ENCODE measurements around the gene VIL1.

The VIL1 gene

GRCh38 chr2:218458598-218458997, 39.7 kb downstream of the VIL1 start:
- H3K4me3 ChIP-seq (ENCODE audit: low read length): no peak overlapping the region
- DNase-seq (ENCODE audit: low read depth): no peak
- TF ChIP-seq, protein P1, sequence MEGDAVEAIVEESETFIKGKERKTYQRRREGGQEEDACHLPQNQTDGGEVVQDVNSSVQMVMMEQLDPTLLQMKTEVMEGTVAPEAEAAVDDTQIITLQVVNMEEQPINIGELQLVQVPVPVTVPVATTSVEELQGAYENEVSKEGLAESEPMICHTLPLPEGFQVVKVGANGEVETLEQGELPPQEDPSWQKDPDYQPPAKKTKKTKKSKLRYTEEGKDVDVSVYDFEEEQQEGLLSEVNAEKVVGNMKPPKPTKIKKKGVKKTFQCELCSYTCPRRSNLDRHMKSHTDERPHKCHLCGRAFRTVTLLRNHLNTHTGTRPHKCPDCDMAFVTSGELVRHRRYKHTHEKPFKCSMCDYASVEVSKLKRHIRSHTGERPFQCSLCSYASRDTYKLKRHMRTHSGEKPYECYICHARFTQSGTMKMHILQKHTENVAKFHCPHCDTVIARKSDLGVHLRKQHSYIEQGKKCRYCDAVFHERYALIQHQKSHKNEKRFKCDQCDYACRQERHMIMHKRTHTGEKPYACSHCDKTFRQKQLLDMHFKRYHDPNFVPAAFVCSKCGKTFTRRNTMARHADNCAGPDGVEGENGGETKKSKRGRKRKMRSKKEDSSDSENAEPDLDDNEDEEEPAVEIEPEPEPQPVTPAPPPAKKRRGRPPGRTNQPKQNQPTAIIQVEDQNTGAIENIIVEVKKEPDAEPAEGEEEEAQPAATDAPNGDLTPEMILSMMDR (conservative IDR thresholded peaks at IDR 0.05; ENCODE audit: low read depth, low read length): no peak

GRCh38 chr2:218465987-218466633, 47.2 kb downstream of the VIL1 start:
- no peak overlapping the region for H3K4me3 ChIP-seq (ENCODE audit: low read length)
- no peak for DNase-seq (ENCODE audit: low read depth)
- TF ChIP-seq, protein P1 (conservative IDR thresholded peaks at IDR 0.05; ENCODE audit: low read depth, low read length): peak; percentile 33

- no peak for DNase-seq (ENCODE audit: low read depth)
- no peak overlapping the region for H3K4me3 ChIP-seq (ENCODE audit: low read length)
- TF ChIP-seq, protein P1 (conservative IDR thresholded peaks at IDR 0.05; ENCODE audit: low read depth, low read length): no peak
Observed at GRCh38 chr2:218470448-218470847, 51.5 kb downstream of the VIL1 start.

DNA sequence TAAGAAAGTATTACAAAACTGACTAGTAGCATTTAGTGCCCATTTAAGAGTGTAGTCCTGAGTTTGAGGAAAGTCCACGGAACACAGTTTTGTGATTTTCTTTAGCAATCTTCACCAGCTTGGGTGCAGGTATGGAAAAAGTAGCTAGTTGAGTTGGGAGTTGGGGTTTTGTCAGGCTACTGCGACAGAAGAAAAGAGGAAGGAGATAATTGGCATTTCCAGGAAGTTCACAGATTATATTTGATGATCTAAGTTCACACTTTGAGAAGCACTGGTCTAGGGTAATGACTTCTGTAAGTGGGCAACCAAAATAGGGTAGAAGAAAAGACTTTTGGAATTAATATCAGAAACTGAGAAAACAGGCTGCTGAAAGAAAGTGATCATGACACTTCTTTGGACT, 52.1 kb downstream of the VIL1 start:
- no peak for DNase-seq (ENCODE audit: low read depth)
- no peak overlapping the region for H3K4me3 ChIP-seq (ENCODE audit: low read length)
- TF ChIP-seq, protein P1 (conservative IDR thresholded peaks at IDR 0.05; ENCODE audit: low read depth, low read length): no peak

GRCh38 chr2:218471982-218472381, 53.1 kb downstream of the VIL1 start:
- TF ChIP-seq, protein P1 (conservative IDR thresholded peaks at IDR 0.05; ENCODE audit: low read depth, low read length): no peak
- H3K4me3 ChIP-seq (ENCODE audit: low read length): no peak overlapping the region
- no peak for DNase-seq (ENCODE audit: low read depth)

DNA sequence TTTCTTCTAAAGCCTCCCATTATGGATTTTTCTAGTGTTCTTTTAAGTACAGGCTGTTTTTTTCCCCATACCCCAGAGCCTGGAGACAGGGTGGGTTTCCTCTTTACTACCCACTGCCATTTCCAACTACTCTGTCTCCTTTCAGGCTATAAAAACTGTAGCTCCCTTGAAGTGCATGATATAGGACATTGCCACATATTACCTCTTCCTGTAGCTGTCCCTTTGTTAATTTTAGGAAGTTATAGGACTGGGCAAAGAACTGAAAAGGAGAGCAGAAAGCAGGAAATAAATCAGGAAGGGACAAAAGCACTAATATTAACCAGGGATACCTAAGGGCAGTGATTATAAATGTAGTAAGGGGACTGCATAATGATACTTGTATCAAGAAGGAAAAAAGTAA, 54.1 kb downstream of the VIL1 start:
- DNase-seq (ENCODE audit: low read depth): no peak
- no peak overlapping the region for H3K4me3 ChIP-seq (ENCODE audit: low read length)

DNA sequence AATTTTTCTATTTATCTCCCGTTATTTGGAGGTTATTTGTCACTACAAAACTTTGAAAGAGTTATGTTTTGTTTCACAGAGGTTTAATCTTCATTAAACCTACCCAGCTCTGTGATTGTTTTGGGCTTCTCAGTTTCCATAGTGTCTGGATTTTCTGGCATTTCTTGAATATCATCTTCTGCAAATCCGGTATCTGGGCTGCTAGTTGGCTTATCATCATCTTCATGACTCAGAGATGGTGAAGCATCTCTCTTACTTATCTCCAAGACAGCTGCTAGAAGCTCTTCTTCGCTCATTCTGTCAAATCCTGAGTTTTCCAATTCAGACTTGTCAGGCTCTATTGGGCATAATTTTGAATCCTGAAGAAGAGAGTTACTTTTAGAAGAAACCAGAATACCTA, 55.6 kb downstream of the VIL1 start:
- DNase-seq (ENCODE audit: low read depth): no peak
- TF ChIP-seq, protein P1 (conservative IDR thresholded peaks at IDR 0.05; ENCODE audit: low read depth, low read length): no peak
- no peak overlapping the region for H3K4me3 ChIP-seq (ENCODE audit: low read length)

More for the DNA sequence above, 54.1 kb downstream of the VIL1 start:
- TF ChIP-seq, protein P1 (conservative IDR thresholded peaks at IDR 0.05; ENCODE audit: low read depth, low read length): no peak

Data from retinal pigment epithelial cell (primary cell).